Epithelial cell of proximal tubule (primary cell): ENCODE data around the gene CIITA. TPM values are rescaled to one million over a fixed set of nuclear protein-coding genes. Genes with fewer than 3 reads are reported as not detected.
"Not testable (repeated sequence)": the region's sequence is repeated elsewhere in the genome, so short reads cannot be mapped to it uniquely, and the experiment has no call there.

Source experiments
- DNase-seq: peaks from one replicate; pipeline ENCODE4 v3.0.0-alpha.2; 2011; ENCODE audit warnings: low read depth
- H3K4me3 ChIP-seq: 2 replicates; pipeline ENCODE4 v1.5.1; 2011; ENCODE audit warnings: low read depth, mild to moderate bottlenecking, low read length
- CTCF ChIP-seq: conservative IDR thresholded peaks from 2 replicates; pipeline ENCODE4 v1.5.1; 2012; ENCODE audit warnings: low read depth, mild to moderate bottlenecking, low read length
- total RNA-seq: library from RNA; depleted of rRNA; stranded (reverse); fragments of >200 nt; gene quantifications from 2 replicates; pipeline ENCODE4 v1.2.3, GENCODE V29; 2015

CIITA gene
- total RNA-seq = 0.14 TPM in 1 of 2 replicates, not detected in the other

- no peak for DNase-seq
These were observed at the start of gene CIITA for GRCh38 chr16:10876799-10877341. CIITA (plus strand) TSS chr16:10877202; CDS start chr16:10877331, 129 bp downstream.

GRCh38 chr16:10827691-10828341 is 49.2 kb upstream of the CIITA start:
- TF ChIP-seq CTCF = no peak

More at GRCh38 chr16:10876799-10877341, at the start of gene CIITA:
- no peak for TF ChIP-seq CTCF
- H3K4me3 ChIP-seq = no peak within 1 kb of the TSS

GRCh38 chr16:10828851-10829366 is 48.1 kb upstream of the CIITA start:
- DNase-seq = peak; percentile 48
- no peak overlapping the region for H3K4me3 ChIP-seq
- no peak for TF ChIP-seq CTCF

More at GRCh38 chr16:10827691-10828341, 49.2 kb upstream of the CIITA start:
- no peak overlapping the region for H3K4me3 ChIP-seq
- DNase-seq = peak; percentile 22

GRCh38 chr16:10829390-10830098 is 47.5 kb upstream of the CIITA start:
- not testable (repeated sequence) for DNase-seq, H3K4me3 ChIP-seq

- H3K4me3 ChIP-seq, DNase-seq: not testable (repeated sequence)
These were observed 46.8 kb upstream of the CIITA start for GRCh38 chr16:10830240-10830639.

GRCh38 chr16:10831894-10832886 is 44.8 kb upstream of the CIITA start:
- no peak overlapping the region for H3K4me3 ChIP-seq
- DNase-seq = no peak
- TF ChIP-seq CTCF = no peak

GRCh38 chr16:10833271-10833670 is 43.7 kb upstream of the CIITA start:
- no peak overlapping the region for H3K4me3 ChIP-seq
- DNase-seq = no peak
- TF ChIP-seq CTCF = no peak
